ENCODE data around the gene FIGLA.

Gene FIGLA

GRCh38 chr2:70748002-70748784, 42.2 kb downstream of the FIGLA start:
- TF ChIP-seq CTCF (IDR thresholded peaks at IDR 0.05; ENCODE audit: insufficient read depth, low read depth, low read length, missing control alignments) = no peak
- H3K4me3 ChIP-seq (ENCODE audit: low read length) = no peak overlapping the region
- no peak for DNase-seq (ENCODE audit: low read depth)

- no peak overlapping the region for H3K4me3 ChIP-seq (ENCODE audit: low read length)
- no peak for TF ChIP-seq CTCF (IDR thresholded peaks at IDR 0.05; ENCODE audit: insufficient read depth, low read depth, low read length, missing control alignments)
- DNase-seq (ENCODE audit: low read depth) = no peak
Measured at GRCh38 chr2:70747284-70747683, 43.2 kb downstream of the FIGLA start.

- no peak overlapping the region for H3K4me3 ChIP-seq (ENCODE audit: low read length)
- DNase-seq (ENCODE audit: low read depth) = no peak
- TF ChIP-seq CTCF (IDR thresholded peaks at IDR 0.05; ENCODE audit: insufficient read depth, low read depth, low read length, missing control alignments) = no peak
Measured at GRCh38 chr2:70746094-70746974, 44.1 kb downstream of the FIGLA start.

GRCh38 chr2:70745276-70745825, 45.1 kb downstream of the FIGLA start:
- H3K4me3 ChIP-seq (ENCODE audit: low read length) = no peak overlapping the region
- no peak for TF ChIP-seq CTCF (IDR thresholded peaks at IDR 0.05; ENCODE audit: insufficient read depth, low read depth, low read length, missing control alignments)
- no peak for DNase-seq (ENCODE audit: low read depth)

GRCh38 chr2:70744397-70744796, 46.0 kb downstream of the FIGLA start:
- TF ChIP-seq CTCF (IDR thresholded peaks at IDR 0.05; ENCODE audit: insufficient read depth, low read depth, low read length, missing control alignments) = no peak
- DNase-seq (ENCODE audit: low read depth) = no peak
- H3K4me3 ChIP-seq (ENCODE audit: low read length) = no peak overlapping the region

GRCh38 chr2:70743677-70744076, 46.8 kb downstream of the FIGLA start:
- peak; percentile 22 for DNase-seq (ENCODE audit: low read depth)
- TF ChIP-seq CTCF (IDR thresholded peaks at IDR 0.05; ENCODE audit: insufficient read depth, low read depth, low read length, missing control alignments) = no peak
- no peak overlapping the region for H3K4me3 ChIP-seq (ENCODE audit: low read length)

All from epithelial cell of esophagus (primary cell).